ENCODE data around the gene EEF1B2.
"Not testable (repeated sequence)": the region's sequence is repeated elsewhere in the genome, so short reads cannot be mapped to it uniquely, and the experiment has no call there.

EEF1B2 gene

GRCh38 chr2:206164261-206164862, 4.7 kb downstream of the EEF1B2 start:
- peak in 16 of 51 donors; percentile 1 to 50 (median 16) for DNase-seq

DNA sequence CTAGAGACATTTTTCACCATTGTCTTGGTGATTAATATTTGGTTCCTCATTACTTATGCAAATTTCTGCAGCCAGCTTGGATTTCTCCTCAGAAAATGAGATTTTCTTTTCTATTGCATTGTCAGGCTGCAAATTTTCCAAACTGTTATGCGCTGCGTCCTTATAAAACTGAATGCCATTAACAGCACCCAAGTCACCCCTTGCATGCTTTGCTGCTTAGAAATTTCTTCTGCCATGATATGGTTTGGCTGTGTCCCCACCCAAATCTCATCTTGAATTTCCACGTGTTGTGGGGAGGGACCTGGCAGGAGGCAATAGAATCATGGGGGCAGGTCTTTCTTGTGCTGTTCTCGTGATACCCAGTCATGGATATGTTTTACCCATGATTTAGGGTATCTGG, 8.5 kb downstream of the EEF1B2 start:
- DNase-seq, result not testable (repeated sequence)

- not testable (repeated sequence) for DNase-seq
Measured at GRCh38 chr2:206171624-206172397, 12.1 kb downstream of the EEF1B2 start.

- DNase-seq, result no peak
Measured at GRCh38 chr2:206173147-206173546, 13.5 kb downstream of the EEF1B2 start.

GRCh38 chr2:206176121-206176520, 16.4 kb downstream of the EEF1B2 start:
- peak in 2 of 51 donors; percentile 1 to 2 for DNase-seq

GRCh38 chr2:206176901-206177300, 17.2 kb downstream of the EEF1B2 start:
- no peak for DNase-seq

DNA sequence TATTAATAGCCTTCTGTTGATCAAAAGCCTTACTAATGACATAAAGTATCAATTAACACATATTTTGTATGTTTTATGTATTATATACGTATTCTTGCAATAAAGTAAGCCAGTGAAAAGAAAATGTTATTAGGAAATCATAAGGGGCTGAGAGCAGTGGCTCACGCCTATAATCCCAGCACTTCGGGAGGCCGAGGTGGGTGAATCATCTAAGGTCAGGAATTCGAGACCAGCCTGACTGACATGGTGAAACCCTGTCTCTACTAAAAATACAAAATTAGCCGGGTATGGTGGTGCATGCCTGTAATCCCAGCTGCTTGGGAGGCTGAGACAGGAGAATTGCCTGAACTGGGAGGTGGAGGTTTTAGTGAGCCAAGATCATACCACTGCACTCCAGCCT, 21.8 kb downstream of the EEF1B2 start:
- not testable (repeated sequence) for DNase-seq

DNA sequence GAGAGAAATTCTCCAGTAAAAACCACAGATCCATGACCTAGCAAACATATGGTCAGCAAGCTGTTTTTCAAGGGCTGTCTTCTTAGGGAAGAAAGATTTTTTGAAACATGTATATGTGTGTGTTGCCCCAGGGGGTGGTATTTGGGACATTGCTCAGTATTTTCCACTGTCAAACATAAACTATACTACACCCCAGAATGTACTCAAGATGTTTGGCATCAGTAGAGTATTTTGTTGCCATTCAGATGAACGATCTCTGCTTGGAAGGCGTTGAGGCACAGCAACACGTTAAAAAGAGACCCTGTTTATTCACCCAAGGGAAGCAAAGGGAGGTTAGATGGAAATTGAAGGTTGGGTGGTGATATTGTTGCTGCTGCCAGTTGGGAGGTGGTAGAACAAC, 30.0 kb downstream of the EEF1B2 start:
- no peak for DNase-seq

DNA sequence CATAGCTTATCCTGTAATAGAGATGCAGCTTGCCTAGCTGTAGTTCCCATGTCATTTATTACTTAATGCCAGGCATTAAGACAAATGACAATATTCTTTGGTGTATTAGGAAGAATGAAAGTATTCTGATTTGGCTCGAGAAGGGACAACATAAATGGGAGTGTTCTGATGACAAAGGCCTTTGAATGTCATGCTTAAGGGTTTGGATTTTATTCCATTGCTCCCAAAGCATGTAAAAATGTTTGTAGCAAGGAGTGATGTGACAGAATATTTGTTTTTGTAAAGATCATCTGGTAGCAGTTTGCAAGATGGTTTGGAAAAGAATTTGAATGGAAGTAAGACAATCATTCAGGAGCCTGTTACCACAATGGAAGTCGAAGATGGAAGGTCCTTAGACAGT, 30.4 kb downstream of the EEF1B2 start:
- DNase-seq, result no peak

GRCh38 chr2:206190689-206191088, 31.0 kb downstream of the EEF1B2 start:
- DNase-seq, result no peak

- DNase-seq, result no peak
Measured at GRCh38 chr2:206192157-206192556, 32.5 kb downstream of the EEF1B2 start.

- no peak for DNase-seq
Measured at GRCh38 chr2:206193671-206194357, 34.1 kb downstream of the EEF1B2 start.

GRCh38 chr2:206198677-206199076, 39.0 kb downstream of the EEF1B2 start:
- no peak for DNase-seq

DNA sequence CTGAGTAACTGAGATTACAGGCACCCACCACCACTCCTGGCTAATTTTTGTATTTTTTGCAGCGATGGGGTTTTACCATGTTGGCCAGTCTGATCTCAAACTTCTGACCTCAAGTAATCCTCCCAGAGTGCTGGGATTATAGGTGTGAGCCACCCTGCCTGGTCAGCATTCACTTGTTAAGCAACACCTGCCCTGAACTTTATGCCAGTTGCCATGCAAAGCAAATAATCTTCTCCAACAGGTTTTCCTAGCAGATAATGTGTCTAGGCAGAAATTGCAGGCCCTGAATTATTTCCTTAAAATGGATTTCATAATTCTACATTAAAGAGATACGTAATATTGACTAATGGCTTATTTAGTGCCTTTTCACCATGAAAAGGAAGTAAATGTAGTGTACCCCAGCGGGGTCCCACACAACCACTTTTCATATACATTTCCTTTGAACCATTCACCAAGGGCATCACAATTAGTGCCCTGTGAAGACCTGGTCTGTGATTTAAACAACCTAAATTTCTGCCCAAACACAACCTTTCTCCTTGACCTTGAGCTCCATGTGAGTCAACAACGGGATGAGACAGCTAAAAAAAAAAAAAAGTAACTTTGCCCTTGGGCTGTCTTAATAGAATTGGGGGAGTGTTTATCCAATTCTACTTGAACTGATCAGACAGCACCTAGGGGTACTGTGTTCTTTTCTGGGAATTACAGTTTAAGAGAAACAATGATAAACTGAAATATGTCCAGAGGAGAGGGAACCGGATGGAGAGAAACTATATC, 41.6 kb downstream of the EEF1B2 start:
- DNase-seq, result no peak

DNA sequence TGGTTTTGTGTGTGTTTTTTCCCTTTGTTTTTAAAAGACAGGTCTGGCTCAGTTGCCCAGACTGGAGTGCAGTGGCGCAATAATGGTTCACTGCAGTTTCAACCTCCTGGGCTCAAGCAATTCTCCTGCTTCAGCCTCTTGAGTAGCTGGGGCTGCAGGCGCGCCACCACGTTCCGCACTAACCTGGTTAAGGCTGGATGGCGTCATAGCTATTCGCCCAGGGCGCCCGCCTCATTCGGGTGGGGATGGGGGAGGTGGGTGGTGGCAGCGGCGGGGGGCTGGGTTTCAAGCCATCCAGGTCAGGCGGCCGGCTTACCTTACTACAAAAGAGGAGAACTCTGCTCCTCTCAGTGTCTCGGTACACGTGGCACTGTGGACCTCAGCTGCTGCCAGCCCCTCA, 42.8 kb downstream of the EEF1B2 start:
- DNase-seq, result no peak

GRCh38 chr2:206203331-206203730, 43.6 kb downstream of the EEF1B2 start:
- no peak for DNase-seq

- no peak for DNase-seq
Measured at GRCh38 chr2:206204710-206205109, 45.0 kb downstream of the EEF1B2 start.

GRCh38 chr2:206207316-206207715, 47.6 kb downstream of the EEF1B2 start:
- not testable (repeated sequence) for DNase-seq

- no peak for DNase-seq
Measured at GRCh38 chr2:206208900-206209299, 49.2 kb downstream of the EEF1B2 start.

- no peak for DNase-seq
Measured at GRCh38 chr2:206211657-206212255, 52.1 kb downstream of the EEF1B2 start.

Measured in hypothalamus (tissue), 51 donors.